Prostate gland (tissue), 2 donors: ENCODE data around the gene CXCL5.

Source experiments
- POLR2A ChIP-seq: fragments of 450-650 bp; IDR thresholded peaks from one replicate; pipeline ENCODE4 v1.6.1; 2016; ENCODE audit warnings: antibody characterized with exemption, mild to moderate bottlenecking
- POLR2AphosphoS5 ChIP-seq: sonication (generic); formaldehyde crosslinking; IDR thresholded peaks from one replicate; pipeline ENCODE4 v1.6.1; 2017; ENCODE audit warnings: antibody characterized with exemption
- TF ChIP-seq, protein P1 (sequence below), 4 experiments: fragments of 200-600 bp in 2 of 4; fragments of 450-650 bp in 2 of 4; sonication (generic) in 2 of 4; IDR thresholded peaks; 1 replicate in 3 of 4; 2 replicates in 1 of 4; pipeline ENCODE4 v1.5.1; 2016 to 2019; ENCODE audit warnings: antibody characterized with exemption in 4 of 4, mild to moderate bottlenecking in 2 of 4, moderate library complexity in 2 of 4

DNA sequence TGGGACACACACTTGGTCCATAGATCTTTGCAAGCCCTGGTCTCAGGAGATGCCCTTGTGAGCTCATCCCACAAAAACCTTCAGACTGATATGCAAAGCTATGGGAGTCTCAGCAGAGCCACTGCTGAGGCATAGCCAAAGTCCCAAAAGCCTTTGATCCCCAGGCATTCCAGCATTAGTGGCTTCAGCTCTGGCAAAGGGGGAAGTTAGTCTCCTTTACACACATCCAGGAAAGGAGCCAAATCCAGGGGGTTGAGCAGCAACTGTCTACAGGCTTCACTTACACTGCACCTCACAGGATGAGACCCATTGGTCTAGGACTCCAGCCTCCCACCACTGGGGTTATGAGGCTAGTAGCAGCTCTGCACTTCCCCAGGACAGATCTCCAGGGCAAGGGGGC, 30.6 kb downstream of the CXCL5 start:
- TF ChIP-seq POLR2A (no peak), POLR2AphosphoS5 (no peak)
- TF ChIP-seq, protein P1, sequence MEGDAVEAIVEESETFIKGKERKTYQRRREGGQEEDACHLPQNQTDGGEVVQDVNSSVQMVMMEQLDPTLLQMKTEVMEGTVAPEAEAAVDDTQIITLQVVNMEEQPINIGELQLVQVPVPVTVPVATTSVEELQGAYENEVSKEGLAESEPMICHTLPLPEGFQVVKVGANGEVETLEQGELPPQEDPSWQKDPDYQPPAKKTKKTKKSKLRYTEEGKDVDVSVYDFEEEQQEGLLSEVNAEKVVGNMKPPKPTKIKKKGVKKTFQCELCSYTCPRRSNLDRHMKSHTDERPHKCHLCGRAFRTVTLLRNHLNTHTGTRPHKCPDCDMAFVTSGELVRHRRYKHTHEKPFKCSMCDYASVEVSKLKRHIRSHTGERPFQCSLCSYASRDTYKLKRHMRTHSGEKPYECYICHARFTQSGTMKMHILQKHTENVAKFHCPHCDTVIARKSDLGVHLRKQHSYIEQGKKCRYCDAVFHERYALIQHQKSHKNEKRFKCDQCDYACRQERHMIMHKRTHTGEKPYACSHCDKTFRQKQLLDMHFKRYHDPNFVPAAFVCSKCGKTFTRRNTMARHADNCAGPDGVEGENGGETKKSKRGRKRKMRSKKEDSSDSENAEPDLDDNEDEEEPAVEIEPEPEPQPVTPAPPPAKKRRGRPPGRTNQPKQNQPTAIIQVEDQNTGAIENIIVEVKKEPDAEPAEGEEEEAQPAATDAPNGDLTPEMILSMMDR (IDR thresholded peaks at IDR 0.05), result no peak
